ENCODE results near the gene SLC25A17.

SLC25A17 gene

DNA sequence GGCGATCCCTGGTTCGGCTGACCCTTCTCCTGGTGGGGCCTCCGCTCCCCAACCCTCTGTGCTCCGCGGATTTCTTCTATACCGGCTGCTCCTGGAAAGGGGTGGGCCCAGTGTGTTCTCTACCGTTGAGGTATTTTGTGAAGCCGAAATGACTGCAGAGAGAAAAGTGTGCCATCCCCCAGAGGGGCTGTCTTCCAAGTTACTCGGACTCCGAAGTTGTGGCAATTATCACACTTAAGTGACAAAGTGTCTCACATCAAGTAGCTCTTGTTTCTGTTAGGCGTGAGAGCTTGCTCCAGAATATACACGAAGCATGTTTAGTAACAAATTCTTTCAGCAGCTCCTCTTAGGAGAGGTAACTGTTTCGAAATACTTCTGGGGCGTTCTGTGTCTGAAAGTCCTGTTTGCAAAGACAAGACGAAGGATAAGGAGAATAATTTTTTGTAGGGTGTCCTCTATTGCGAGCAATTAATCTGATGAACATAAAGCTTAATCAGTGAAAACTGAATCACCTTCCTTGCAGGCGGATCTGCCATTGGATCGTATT, 38.2 kb upstream of the SLC25A17 start:
- Histone ChIP-seq H3K27me3 (ENCODE audit: insufficient read depth, poor library complexity, severe bottlenecking) (no peaks in the 10 kb centered on the region), H3K27ac (ENCODE audit: poor library complexity, severe bottlenecking) (peak overlapping the region; percentile 78), H3K4me3 (ENCODE audit: severe bottlenecking) (peak overlapping the region; percentile 63), H3K4me1 (ENCODE audit: insufficient read depth, poor library complexity, severe bottlenecking) (peaks cover 18% of the 10 kb centered on the region), H3K36me3 (ENCODE audit: low read depth) (peaks cover 33% of the 10 kb centered on the region), H3K9me3 (ENCODE audit: severe bottlenecking) (no peaks in the 10 kb centered on the region)
- DNase-seq (ENCODE audit: low spot score), result no peak
- TF ChIP-seq, protein P1, sequence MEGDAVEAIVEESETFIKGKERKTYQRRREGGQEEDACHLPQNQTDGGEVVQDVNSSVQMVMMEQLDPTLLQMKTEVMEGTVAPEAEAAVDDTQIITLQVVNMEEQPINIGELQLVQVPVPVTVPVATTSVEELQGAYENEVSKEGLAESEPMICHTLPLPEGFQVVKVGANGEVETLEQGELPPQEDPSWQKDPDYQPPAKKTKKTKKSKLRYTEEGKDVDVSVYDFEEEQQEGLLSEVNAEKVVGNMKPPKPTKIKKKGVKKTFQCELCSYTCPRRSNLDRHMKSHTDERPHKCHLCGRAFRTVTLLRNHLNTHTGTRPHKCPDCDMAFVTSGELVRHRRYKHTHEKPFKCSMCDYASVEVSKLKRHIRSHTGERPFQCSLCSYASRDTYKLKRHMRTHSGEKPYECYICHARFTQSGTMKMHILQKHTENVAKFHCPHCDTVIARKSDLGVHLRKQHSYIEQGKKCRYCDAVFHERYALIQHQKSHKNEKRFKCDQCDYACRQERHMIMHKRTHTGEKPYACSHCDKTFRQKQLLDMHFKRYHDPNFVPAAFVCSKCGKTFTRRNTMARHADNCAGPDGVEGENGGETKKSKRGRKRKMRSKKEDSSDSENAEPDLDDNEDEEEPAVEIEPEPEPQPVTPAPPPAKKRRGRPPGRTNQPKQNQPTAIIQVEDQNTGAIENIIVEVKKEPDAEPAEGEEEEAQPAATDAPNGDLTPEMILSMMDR (IDR thresholded peaks at IDR 0.05; ENCODE audit: poor library complexity, severe bottlenecking), result no peak
- no peak; the same call in 2 of the 3 replicates for ATAC-seq (ENCODE audit: low read depth)

DNA sequence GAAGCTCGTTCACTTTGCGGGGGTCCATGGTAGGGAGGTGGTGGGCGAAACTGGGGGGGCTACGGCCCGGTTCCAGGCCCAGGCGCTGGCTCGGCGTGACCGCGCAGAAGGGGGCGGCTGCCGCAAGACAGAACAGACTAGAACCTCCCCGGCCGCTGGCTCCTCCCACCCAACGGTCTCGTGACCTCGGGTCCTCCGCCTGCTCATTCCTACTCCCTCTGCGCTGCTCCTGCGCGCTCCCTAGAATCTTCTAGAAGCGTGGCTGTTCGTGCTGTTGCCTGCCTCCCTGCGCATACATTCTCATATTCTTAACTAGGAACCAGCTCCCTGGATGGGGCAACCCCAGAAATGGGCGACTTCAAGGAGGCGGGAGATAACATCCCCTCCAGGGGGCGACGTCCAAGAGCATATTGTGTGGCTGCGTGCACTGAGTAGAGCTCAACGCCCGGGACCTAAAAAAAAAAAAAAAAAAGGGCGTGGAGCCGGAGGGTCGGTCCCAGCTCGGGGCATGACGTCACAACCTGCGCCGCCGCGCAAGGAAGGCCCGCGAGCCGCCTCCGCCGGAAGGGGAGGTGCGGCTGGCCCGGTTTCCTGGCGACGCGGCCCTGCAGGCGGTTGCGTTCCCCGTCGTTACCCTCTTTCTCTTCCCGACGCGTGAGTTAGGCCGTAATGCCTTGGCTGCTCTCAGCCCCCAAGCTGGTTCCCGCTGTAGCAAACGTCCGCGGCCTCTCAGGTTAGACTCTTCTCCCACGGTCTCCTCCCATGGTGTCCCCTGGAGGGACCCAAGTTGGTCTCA, 37.6 kb upstream of the SLC25A17 start, which contains the start of the genes ST13 and XPNPEP3:
Gene ST13 (minus strand): TSS at position 127 of the 796 bp plus-strand sequence. CDS start 99 bp downstream, at position 28.
Gene XPNPEP3 (plus strand): TSS at position 636 of the 796 bp plus-strand sequence. CDS start 34 bp downstream, at position 670.
- peak within 1 kb of the TSS; percentile 63 for H3K4me3 ChIP-seq (ENCODE audit: severe bottlenecking)
- no peaks in the 10 kb centered on the region for H3K27me3 ChIP-seq (ENCODE audit: insufficient read depth, poor library complexity, severe bottlenecking)
- H3K36me3 ChIP-seq (ENCODE audit: low read depth), result peaks cover 26% of the 10 kb centered on the region
- peak; percentile 96 for DNase-seq (ENCODE audit: low spot score)
- peak; percentile 95 for ATAC-seq (ENCODE audit: low read depth)
- H3K27ac ChIP-seq (ENCODE audit: poor library complexity, severe bottlenecking), result peak within 1 kb of the TSS; percentile 78
- H3K4me1 ChIP-seq (ENCODE audit: insufficient read depth, poor library complexity, severe bottlenecking), result peaks cover 18% of the 10 kb centered on the region
- no peaks in the 10 kb centered on the region for H3K9me3 ChIP-seq (ENCODE audit: severe bottlenecking)
- TF ChIP-seq, protein P1 (IDR thresholded peaks at IDR 0.05; ENCODE audit: poor library complexity, severe bottlenecking), result no peak

DNA sequence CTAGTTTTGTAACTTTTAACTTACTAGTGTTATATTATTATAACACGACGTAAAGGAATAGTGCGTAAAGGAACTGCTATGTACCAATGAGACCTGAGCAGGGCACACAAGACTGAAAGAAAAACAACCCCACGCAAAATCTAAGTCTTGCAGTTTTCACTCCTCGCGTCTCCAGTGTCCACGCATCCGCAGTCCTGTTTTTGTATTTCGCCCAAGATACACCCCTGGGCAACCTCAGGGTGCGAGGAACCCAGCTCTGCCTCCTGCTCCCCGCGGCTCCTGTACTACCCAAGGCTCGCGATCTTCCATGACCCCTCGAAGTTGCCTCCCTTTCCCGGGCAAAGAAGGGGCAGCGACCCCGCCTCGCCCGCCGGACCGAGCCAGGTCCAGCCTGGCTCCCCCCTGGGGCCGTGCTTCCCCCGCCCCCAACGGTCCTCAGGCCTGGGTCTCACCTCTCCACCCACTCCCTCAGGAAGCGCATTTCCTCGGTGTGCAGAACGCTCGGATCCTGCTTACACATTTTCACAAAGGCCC, 36.9 kb upstream of the SLC25A17 start:
- no peaks in the 10 kb centered on the region for H3K9me3 ChIP-seq (ENCODE audit: severe bottlenecking)
- peak overlapping the region; percentile 63 for H3K4me3 ChIP-seq (ENCODE audit: severe bottlenecking)
- H3K27ac ChIP-seq (ENCODE audit: poor library complexity, severe bottlenecking), result peak overlapping the region; percentile 78
- peak; percentile 37 for ATAC-seq (ENCODE audit: low read depth)
- no peak for DNase-seq (ENCODE audit: low spot score)
- peaks cover 18% of the 10 kb centered on the region for H3K4me1 ChIP-seq (ENCODE audit: insufficient read depth, poor library complexity, severe bottlenecking)
- TF ChIP-seq, protein P1 (IDR thresholded peaks at IDR 0.05; ENCODE audit: poor library complexity, severe bottlenecking), result no peak
- H3K27me3 ChIP-seq (ENCODE audit: insufficient read depth, poor library complexity, severe bottlenecking), result no peaks in the 10 kb centered on the region
- peaks cover 20% of the 10 kb centered on the region for H3K36me3 ChIP-seq (ENCODE audit: low read depth)

DNA sequence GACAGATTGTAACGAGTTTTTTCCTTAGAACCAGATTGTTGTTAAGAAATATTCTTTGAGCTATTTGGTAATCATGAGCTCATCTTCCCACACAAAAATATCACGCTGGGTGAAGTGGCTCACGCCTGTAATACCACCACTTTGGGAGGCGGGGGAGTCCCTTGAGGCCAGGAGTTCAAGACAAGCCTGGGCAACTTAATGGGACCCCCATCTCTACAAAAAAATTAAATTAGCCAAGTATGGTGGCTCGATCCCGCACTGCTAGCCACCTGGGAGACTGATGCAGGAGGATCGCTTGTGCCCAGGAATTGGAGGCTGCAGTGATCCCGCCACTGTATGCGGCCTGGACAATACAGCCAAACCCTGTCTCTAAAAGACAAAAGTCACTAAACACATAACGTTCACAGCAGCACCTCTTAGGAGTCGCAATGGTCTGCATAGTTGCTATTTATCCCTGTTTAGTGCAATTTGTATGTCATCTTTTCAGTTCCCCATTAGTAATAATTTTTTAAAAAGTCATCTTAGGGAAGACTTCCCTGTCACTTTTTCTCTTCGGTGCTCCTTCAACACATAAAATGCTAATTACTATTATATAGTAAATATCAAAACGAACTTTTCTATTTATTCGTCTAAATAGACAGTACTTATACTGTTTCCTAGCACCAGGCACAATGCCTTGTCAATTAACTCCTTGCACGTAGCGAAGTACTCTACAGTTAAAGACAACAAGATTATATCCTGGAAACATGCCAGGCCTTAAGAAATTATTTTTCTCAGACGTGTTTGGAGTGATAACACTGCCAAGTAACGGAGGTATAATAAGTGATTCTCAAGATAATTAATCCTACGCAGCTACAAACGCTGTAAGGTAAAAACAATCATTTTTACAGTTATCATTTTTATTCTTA, 36.2 kb upstream of the SLC25A17 start:
- ATAC-seq (ENCODE audit: low read depth), result no peak
- Histone ChIP-seq H3K36me3 (ENCODE audit: low read depth) (peaks cover 20% of the 10 kb centered on the region), H3K27ac (ENCODE audit: poor library complexity, severe bottlenecking) (peak overlapping the region; percentile 78), H3K4me1 (ENCODE audit: insufficient read depth, poor library complexity, severe bottlenecking) (peaks cover 18% of the 10 kb centered on the region), H3K9me3 (ENCODE audit: severe bottlenecking) (no peaks in the 10 kb centered on the region), H3K4me3 (ENCODE audit: severe bottlenecking) (peak overlapping the region; percentile 63), H3K27me3 (ENCODE audit: insufficient read depth, poor library complexity, severe bottlenecking) (no peaks in the 10 kb centered on the region)
- TF ChIP-seq, protein P1 (IDR thresholded peaks at IDR 0.05; ENCODE audit: poor library complexity, severe bottlenecking), result no peak
- no peak for DNase-seq (ENCODE audit: low spot score)

Measured in RWPE2 (cell line).